Vagina (tissue), 2 donors: Measurements from ENCODE around the gene BTN1A1.

Experiments
- POLR2A ChIP-seq, 2 donors: fragments of 450-650 bp; IDR thresholded peaks; one replicate each; pipeline ENCODE4 v1.6.1; 2017; ENCODE audit warnings: antibody characterized with exemption in 2 of 2, mild to moderate bottlenecking in 2 of 2, moderate library complexity in 2 of 2
- POLR2AphosphoS5 ChIP-seq, 2 donors: sonication (generic); formaldehyde crosslinking; IDR thresholded peaks; one replicate each; pipeline ENCODE4 v1.9.0; 2017; ENCODE audit warnings: antibody characterized with exemption in 2 of 2, mild to moderate bottlenecking in 2 of 2, low read depth in 1 of 2; ENCODE audit not compliant: insufficient read depth in 1 of 2
- TF ChIP-seq, protein P1 (sequence below), 3 experiments: fragments of 450-650 bp in 2 of 3; fragments of 200-600 bp in 1 of 3; sonication (generic) in 1 of 3; IDR thresholded peaks; one replicate each; pipeline ENCODE4 v1.5.1; 2017 to 2019; ENCODE audit warnings: antibody characterized with exemption in 3 of 3, mild to moderate bottlenecking in 2 of 3, moderate library complexity in 2 of 3

DNA sequence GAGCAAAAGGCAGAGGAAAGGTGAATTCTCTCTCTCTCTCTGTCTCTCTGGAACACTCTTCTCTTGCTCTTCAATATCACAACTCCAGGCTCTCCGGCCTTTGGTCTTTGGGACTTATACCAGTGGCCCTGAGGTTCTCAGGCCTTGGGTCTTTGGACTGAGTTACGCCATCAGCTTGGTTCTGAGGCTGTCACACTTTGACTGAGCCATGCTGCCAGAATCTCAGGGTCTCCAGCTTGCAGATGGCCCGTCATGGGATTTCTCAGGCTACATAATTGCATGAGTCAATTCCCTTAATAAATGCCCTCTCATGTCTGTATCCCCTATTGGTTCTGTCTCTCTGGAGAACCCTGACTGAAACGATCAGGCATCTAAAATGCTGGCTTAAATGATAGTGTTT is 29.5 kb upstream of the BTN1A1 start:
- TF ChIP-seq, protein P1, sequence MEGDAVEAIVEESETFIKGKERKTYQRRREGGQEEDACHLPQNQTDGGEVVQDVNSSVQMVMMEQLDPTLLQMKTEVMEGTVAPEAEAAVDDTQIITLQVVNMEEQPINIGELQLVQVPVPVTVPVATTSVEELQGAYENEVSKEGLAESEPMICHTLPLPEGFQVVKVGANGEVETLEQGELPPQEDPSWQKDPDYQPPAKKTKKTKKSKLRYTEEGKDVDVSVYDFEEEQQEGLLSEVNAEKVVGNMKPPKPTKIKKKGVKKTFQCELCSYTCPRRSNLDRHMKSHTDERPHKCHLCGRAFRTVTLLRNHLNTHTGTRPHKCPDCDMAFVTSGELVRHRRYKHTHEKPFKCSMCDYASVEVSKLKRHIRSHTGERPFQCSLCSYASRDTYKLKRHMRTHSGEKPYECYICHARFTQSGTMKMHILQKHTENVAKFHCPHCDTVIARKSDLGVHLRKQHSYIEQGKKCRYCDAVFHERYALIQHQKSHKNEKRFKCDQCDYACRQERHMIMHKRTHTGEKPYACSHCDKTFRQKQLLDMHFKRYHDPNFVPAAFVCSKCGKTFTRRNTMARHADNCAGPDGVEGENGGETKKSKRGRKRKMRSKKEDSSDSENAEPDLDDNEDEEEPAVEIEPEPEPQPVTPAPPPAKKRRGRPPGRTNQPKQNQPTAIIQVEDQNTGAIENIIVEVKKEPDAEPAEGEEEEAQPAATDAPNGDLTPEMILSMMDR (IDR thresholded peaks at IDR 0.05) = no peak
- TF ChIP-seq POLR2AphosphoS5 (IDR thresholded peaks at IDR 0.05; ENCODE audit: insufficient read depth in 1 of 2, low read depth in 1 of 2) (no peak), POLR2A (IDR thresholded peaks at IDR 0.05) (no peak)
